ENCODE data around the gene USP20. TPM values are rescaled to one million over a fixed set of nuclear protein-coding genes. Genes with fewer than 3 reads are reported as not detected.
A peak's percentile ranks its signal among the peaks of the same experiment; 100 is the strongest.

USP20 gene
- total RNA-seq, 1 experiment from 2014 or later: 14.4 TPM

- Histone ChIP-seq H3K9me3 (ENCODE audit: control insufficient read depth, insufficient read depth, low read depth, low read length) (no peaks in the 10 kb centered on the region), H3K27me3 (ENCODE audit: control insufficient read depth, insufficient read depth, low read length) (no peaks in the 10 kb centered on the region), H3K36me3 (ENCODE audit: control insufficient read depth, insufficient read depth, low read length) (peaks cover 2% of the 10 kb centered on the region; the same call in 1 of the 2 replicates), H3K4me1 (ENCODE audit: control insufficient read depth, insufficient read depth, low read length) (no peaks in the 10 kb centered on the region), H3K4me3 (ENCODE audit: low read depth in 2 of 2, low read length in 2 of 2) (no peak overlapping the region), H3K27ac (ENCODE audit: low read length) (no peak overlapping the region)
- DNase-seq (ENCODE audit: low read depth, low spot score) (no peak), ATAC-seq (no peak)
- TF ChIP-seq POLR2AphosphoS5 (IDR thresholded peaks at IDR 0.05; ENCODE audit: low read depth, low read length) (no peak), REST (IDR thresholded peaks at IDR 0.05; ENCODE audit: insufficient read depth in 1 of 2, low read depth in 2 of 2, low read length in 1 of 2) (no peak), TCF7L2 (IDR thresholded peaks at IDR 0.05; ENCODE audit: low read depth, low read length) (no peak), SIN3A (IDR thresholded peaks at IDR 0.05; ENCODE audit: borderline replicate concordance, insufficient read depth, low read depth, low read length) (no peak)
- BruUV-seq (replicated peaks): TSS peak; percentile 3
- CTCF ChIA-PET: no interaction called here
- intact Hi-C loops (cut with micrococcal nuclease; ENCODE audit: unreplicated experiment): no loop called here
- POLR2A ChIA-PET: no interaction called here
- in situ Hi-C loops (cut with HindIII; ENCODE audit: low pct_unique_long_range_greater_than_20kb, low sequenced_read_pairs): no loop called here
Observed at GRCh38 chr9:129919841-129920240, 84.6 kb downstream of the USP20 start.

GRCh38 chr9:129921905-129922304, 86.6 kb downstream of the USP20 start:
- TF ChIP-seq SIN3A (IDR thresholded peaks at IDR 0.05; ENCODE audit: borderline replicate concordance, insufficient read depth, low read depth, low read length) (no peak), POLR2AphosphoS5 (IDR thresholded peaks at IDR 0.05; ENCODE audit: low read depth, low read length) (no peak), REST (IDR thresholded peaks at IDR 0.05; ENCODE audit: insufficient read depth in 1 of 2, low read depth in 2 of 2, low read length in 1 of 2) (no peak), CTCF (IDR thresholded peaks at IDR 0.05) (no peak), TCF7L2 (IDR thresholded peaks at IDR 0.05; ENCODE audit: low read depth, low read length) (no peak)
- ChIA-PET POLR2A (no interaction called here), CTCF (no interaction called here)
- Histone ChIP-seq H3K4me3 (ENCODE audit: low read depth in 2 of 2, low read length in 2 of 2) (no peak overlapping the region), H3K36me3 (ENCODE audit: control insufficient read depth, insufficient read depth, low read length) (peaks cover 2% of the 10 kb centered on the region; the same call in 1 of the 2 replicates), H3K27ac (ENCODE audit: low read length) (no peak overlapping the region), H3K9me3 (ENCODE audit: control insufficient read depth, insufficient read depth, low read depth, low read length) (no peaks in the 10 kb centered on the region), H3K4me1 (ENCODE audit: control insufficient read depth, insufficient read depth, low read length) (no peaks in the 10 kb centered on the region), H3K27me3 (ENCODE audit: control insufficient read depth, insufficient read depth, low read length) (no peaks in the 10 kb centered on the region)
- BruUV-seq (replicated peaks): TSS peak; percentile 35
- ATAC-seq (no peak), DNase-seq (ENCODE audit: low read depth, low spot score) (no peak)
- in situ Hi-C loops (cut with HindIII; ENCODE audit: low pct_unique_long_range_greater_than_20kb, low sequenced_read_pairs) (no loop called here), intact Hi-C loops (cut with micrococcal nuclease; ENCODE audit: unreplicated experiment) (no loop called here)
